Kidney epithelial cell (primary cell): ENCODE measurements around the gene ARHGAP6. TPM values are rescaled to one million over a fixed set of nuclear protein-coding genes. Genes with fewer than 3 reads are reported as not detected.
"Not testable (repeated sequence)": the region's sequence is repeated elsewhere in the genome, so short reads cannot be mapped to it uniquely, and the experiment has no call there.

Source experiments
- DNase-seq: peaks from one replicate; pipeline ENCODE4 v3.0.0-alpha.2; 2010; ENCODE audit warnings: low read depth
- H3K27me3 ChIP-seq: 2 replicates; pipeline ENCODE4 v1.6.0; 2011; ENCODE audit warnings: low read length; ENCODE audit not compliant: control insufficient read depth, insufficient read depth
- H3K36me3 ChIP-seq: 2 replicates; pipeline ENCODE4 v1.5.1; 2011; ENCODE audit warnings: low read length; ENCODE audit not compliant: control insufficient read depth, insufficient read depth
- H3K4me3 ChIP-seq: 2 replicates; pipeline ENCODE4 v1.5.1; 2011; ENCODE audit warnings: low read depth, mild to moderate bottlenecking, control low read depth, low read length
- CTCF ChIP-seq: IDR thresholded peaks from 2 replicates; pipeline ENCODE4 v1.5.1; 2011; ENCODE audit warnings: mild to moderate bottlenecking, moderate library complexity, low read length, control low read depth, inconsistent platforms; ENCODE audit not compliant: insufficient read depth, poor library complexity, severe bottlenecking
- total RNA-seq: library from RNA; depleted of rRNA; stranded (reverse); fragments of >200 nt; gene quantifications from 2 replicates; pipeline ENCODE4 v1.2.3, GENCODE V29; 2015

The ARHGAP6 gene
- total RNA-seq, 1 donor from 2014 or later, result 1.7 TPM

GRCh38 chrX:11365426-11365825, 300.3 kb downstream of the ARHGAP6 start:
- no peak overlapping the region for H3K4me3 ChIP-seq
- no peak for DNase-seq
- TF ChIP-seq CTCF, result no peak
- no peaks in the 10 kb centered on the region for H3K36me3 ChIP-seq
- H3K27me3 ChIP-seq, result no peaks in the 10 kb centered on the region

GRCh38 chrX:11364835-11365234, 300.9 kb downstream of the ARHGAP6 start:
- no peak for DNase-seq
- Histone ChIP-seq H3K4me3 (no peak overlapping the region), H3K36me3 (no peaks in the 10 kb centered on the region), H3K27me3 (no peaks in the 10 kb centered on the region)
- no peak for TF ChIP-seq CTCF

- H3K27me3 ChIP-seq, DNase-seq, H3K4me3 ChIP-seq, H3K36me3 ChIP-seq: not testable (repeated sequence)
These were observed 301.9 kb downstream of the ARHGAP6 start for GRCh38 chrX:11363825-11364224.

- no peak overlapping the region for H3K4me3 ChIP-seq
- no peaks in the 10 kb centered on the region for H3K36me3 ChIP-seq
- H3K27me3 ChIP-seq, result no peaks in the 10 kb centered on the region
- TF ChIP-seq CTCF, result no peak
- no peak for DNase-seq
These were observed 302.6 kb downstream of the ARHGAP6 start for GRCh38 chrX:11363069-11363594.

GRCh38 chrX:11361666-11362065, 304.1 kb downstream of the ARHGAP6 start:
- H3K4me3 ChIP-seq, H3K27me3 ChIP-seq, H3K36me3 ChIP-seq, DNase-seq: not testable (repeated sequence)

GRCh38 chrX:11355944-11356343, 309.8 kb downstream of the ARHGAP6 start:
- H3K27me3 ChIP-seq, H3K36me3 ChIP-seq, DNase-seq, H3K4me3 ChIP-seq: not testable (repeated sequence)

GRCh38 chrX:11355259-11355909, 310.3 kb downstream of the ARHGAP6 start:
- H3K27me3 ChIP-seq, result no peaks in the 10 kb centered on the region
- H3K4me3 ChIP-seq, result no peak overlapping the region
- TF ChIP-seq CTCF, result no peak
- no peaks in the 10 kb centered on the region for H3K36me3 ChIP-seq
- DNase-seq, result no peak
